CD4-positive, alpha-beta T cell treated with Interleukin-1 beta for 1 hour (primary cell): ENCODE data around the gene SFI1.
"Not testable (repeated sequence)": the region's sequence is repeated elsewhere in the genome, so short reads cannot be mapped to it uniquely, and the experiment has no call there.

Experiments used
- DNase-seq, 2 donors: peaks; one replicate each; pipeline ENCODE4 v3.0.0-alpha.2; 2020 to 2022

Gene SFI1

GRCh38 chr22:31544481-31545480, 48.4 kb downstream of the SFI1 start:
- no peak for DNase-seq

GRCh38 chr22:31550871-31551370, 54.6 kb downstream of the SFI1 start:
- no peak for DNase-seq

GRCh38 chr22:31556627-31557203, 60.4 kb downstream of the SFI1 start:
- DNase-seq, result peak in 1 of 2 donors; percentile 47

GRCh38 chr22:31558546-31558945, 62.2 kb downstream of the SFI1 start:
- not testable (repeated sequence) for DNase-seq

- peak; percentile 26 to 48 for DNase-seq
Observed at GRCh38 chr22:31561238-31561887, 65.0 kb downstream of the SFI1 start.

- DNase-seq, result no peak
Observed at GRCh38 chr22:31561970-31562369, 65.6 kb downstream of the SFI1 start.

GRCh38 chr22:31566484-31566883, 70.1 kb downstream of the SFI1 start:
- no peak for DNase-seq

- DNase-seq, result no peak
Observed at GRCh38 chr22:31567196-31567595, 70.9 kb downstream of the SFI1 start.

GRCh38 chr22:31567702-31568101, 71.4 kb downstream of the SFI1 start:
- DNase-seq, result no peak

GRCh38 chr22:31569126-31569525, 72.8 kb downstream of the SFI1 start:
- DNase-seq, result no peak

- DNase-seq, result no peak
Observed at GRCh38 chr22:31572939-31573338, 76.6 kb downstream of the SFI1 start.

- no peak for DNase-seq
Observed at GRCh38 chr22:31574055-31574670, 77.8 kb downstream of the SFI1 start.

- no peak for DNase-seq
Observed at GRCh38 chr22:31575190-31575589, 78.9 kb downstream of the SFI1 start.

- no peak for DNase-seq
Observed at GRCh38 chr22:31577711-31578110, 81.4 kb downstream of the SFI1 start.

GRCh38 chr22:31578171-31578570, 81.8 kb downstream of the SFI1 start:
- no peak for DNase-seq

GRCh38 chr22:31579835-31580242, 83.5 kb downstream of the SFI1 start:
- DNase-seq, result no peak

GRCh38 chr22:31583861-31584485, 87.6 kb downstream of the SFI1 start:
- DNase-seq, result no peak

GRCh38 chr22:31584804-31585160, 88.4 kb downstream of the SFI1 start:
- DNase-seq, result peak in 1 of 2 donors; percentile 22

GRCh38 chr22:31585161-31585859, 89.0 kb downstream of the SFI1 start:
- no peak for DNase-seq

- no peak for DNase-seq
Observed at GRCh38 chr22:31586137-31586920, 90.0 kb downstream of the SFI1 start.
